ENCODE results near the gene ZNF768. TPM values are rescaled to one million over a fixed set of nuclear protein-coding genes. Genes with fewer than 3 reads are reported as not detected.

The ZNF768 gene
- total RNA-seq, 1 experiment from 2014 or later = 48.8 TPM

GRCh38 chr16:30571445-30572322 is 45.3 kb upstream of the ZNF768 start, which contains the start of gene ZNF688:
ZNF688 (minus strand) TSS chr16:30571714; CDS start chr16:30571629, 85 bp downstream.
- intact Hi-C loops (cut with micrococcal nuclease) = loop anchor here (5.0 kb wide), 1 partner anchor 56 kb away; no protein-coding TSS in a partner anchor
- Histone ChIP-seq H3K36me3 (ENCODE audit: control insufficient read depth in 1 of 2, insufficient read depth in 2 of 2, low read length in 2 of 2) (no peaks in the 10 kb centered on the region; a peak in 1 of 4 replicates), H3K27me3 (ENCODE audit: insufficient read depth, low read length) (no peaks in the 10 kb centered on the region), H3K4me3 (replicated peaks in 1 of 2; ENCODE audit: low read depth in 1 of 2, low read length in 2 of 2) (peak within 1 kb of the TSS; percentile 83 to 90), H4K20me1 (ENCODE audit: insufficient read depth) (no peaks in the 10 kb centered on the region), H3K9me2 (ENCODE audit: insufficient read depth) (no peaks in the 10 kb centered on the region), H3K9ac (ENCODE audit: low read length) (peak within 1 kb of the TSS; percentile 78), H2AFZ (ENCODE audit: low read depth, low read length, poor library complexity, severe bottlenecking) (peak within 1 kb of the TSS; percentile 97), H3K4me1 (ENCODE audit: control insufficient read depth in 1 of 2, insufficient read depth in 2 of 2, low read length in 2 of 2) (peaks cover 9 to 39% of the 10 kb centered on the region in 2 experiments; a peak in 3 of 4 replicates), H3K9me3 (ENCODE audit: control insufficient read depth in 1 of 2, insufficient read depth in 1 of 2, low read depth in 1 of 2, low read length in 2 of 2) (no peaks in the 10 kb centered on the region), H3K4me2 (ENCODE audit: low read length) (peak within 1 kb of the TSS; percentile 98), H3K79me2 (ENCODE audit: insufficient read depth, low read length) (no peaks in the 10 kb centered on the region), H3K27ac (ENCODE audit: low read depth, low read length) (peak within 1 kb of the TSS; percentile 87)
- DNase-seq (ENCODE audit: low read depth, low spot score) (peak; percentile 93), ATAC-seq (peak; percentile 85)
- ChIA-PET CTCF (interaction anchor here (0.9 to 1.9 kb wide), 4 partner anchors 13 to 142 kb away, joined by 3 to 8 read pairs (median 4); partner anchors contain the start of genes DCTPP1 and ZNF764), RAD21 (ENCODE audit: low non-redundant PET in 1 of 2, low total read pairs in 2 of 2, uncharacterized antibody in 2 of 2, unreplicated experiment in 2 of 2) (interaction anchor here (0.5 to 1.9 kb wide), 3 partner anchors 13 to 330 kb away, joined by 3 to 5 read pairs (median 4); partner anchors contain the start of genes DCTPP1 (in 1 of the 2) and ZNF764 (in 1 of the 2)), POLR2A (interaction anchor here (0.9 to 2.5 kb wide), 2 partner anchors 14 to 62 kb away, joined by 3 to 21 read pairs; partner anchors contain the start of gene ZNF764)
- BruUV-seq (replicated peaks) = no TSS peak
- no peak for TF ChIP-seq CBX3 (IDR thresholded peaks at IDR 0.05; ENCODE audit: low read depth)
- no peak for TF ChIP-seq JUND (IDR thresholded peaks at IDR 0.05)
- no peak; the same call in 1 of the 2 replicates for TF ChIP-seq ELF1 (IDR thresholded peaks at IDR 0.05; ENCODE audit: borderline replicate concordance, low read depth)
- TF ChIP-seq EGR1 (IDR thresholded peaks at IDR 0.05; ENCODE audit: low read depth) = peak; percentile 89
- TF ChIP-seq REST (IDR thresholded peaks at IDR 0.05; ENCODE audit: low read depth) = no peak
- no peak for TF ChIP-seq CTCF (IDR thresholded peaks at IDR 0.05 in 2 of 3, conservative IDR thresholded peaks at IDR 0.05 in 1 of 3; ENCODE audit: borderline replicate concordance in 1 of 3, insufficient read depth in 1 of 3, low read depth in 2 of 3, low read length in 2 of 3)
- TF ChIP-seq SP1 (IDR thresholded peaks at IDR 0.05; ENCODE audit: low read depth) = peak; percentile 91
- no peak for TF ChIP-seq FOSL1 (IDR thresholded peaks at IDR 0.05; ENCODE audit: low read depth)
- peak; percentile 83 for TF ChIP-seq ZFX (IDR thresholded peaks at IDR 0.05)
- TF ChIP-seq POLR2A (IDR thresholded peaks at IDR 0.05; ENCODE audit: borderline replicate concordance, extremely low read depth, insufficient read depth, insufficient read length) = peak; percentile 47
- TF ChIP-seq SRF (IDR thresholded peaks at IDR 0.05; ENCODE audit: low read depth) = no peak
- no peak for TF ChIP-seq ZNF274 (IDR thresholded peaks at IDR 0.05; ENCODE audit: low read depth, low read length)
- TF ChIP-seq POLR2AphosphoS5 (IDR thresholded peaks at IDR 0.05; ENCODE audit: low read depth, low read length) = peak; percentile 46
- no peak for TF ChIP-seq EZH2phosphoT487 (IDR thresholded peaks at IDR 0.05; ENCODE audit: borderline replicate concordance)
- TF ChIP-seq SIN3A (IDR thresholded peaks at IDR 0.05; ENCODE audit: low read depth) = peak; percentile 98
- no peak for TF ChIP-seq ZBTB33 (IDR thresholded peaks at IDR 0.05; ENCODE audit: extremely low read depth, insufficient replicate concordance, low read length)
- no peak for TF ChIP-seq RAD21 (IDR thresholded peaks at IDR 0.05; ENCODE audit: low read depth)
- peak; percentile 89 for TF ChIP-seq TCF7L2 (IDR thresholded peaks at IDR 0.05; ENCODE audit: borderline replicate concordance, extremely low read depth, insufficient read depth, insufficient read length)
- TF ChIP-seq EZH2 (IDR thresholded peaks at IDR 0.05) = no peak
